Right lung (tissue), 5 donors: ENCODE measurements around the gene DDI1. TPM values are rescaled to one million over a fixed set of nuclear protein-coding genes. Genes with fewer than 3 reads are reported as not detected.

Experiments
- DNase-seq, 2 donors: peaks; one replicate each; pipeline ENCODE4 v3.0.0-alpha.2; 2013
- polyA plus RNA-seq, 5 donors: library from polyadenylated mRNA; unstranded; fragments of 120-200 nt; gene quantifications; one replicate each; pipeline versions ENCODE4 v1.2.1 to v1.2.3, GENCODE V29; 2013; ENCODE audit warnings: inconsistent platforms in 1 of 5, low replicate concordance in 1 of 5; ENCODE audit not compliant: insufficient read length in 5 of 5, insufficient read depth in 1 of 5

Gene DDI1
- polyA plus RNA-seq, 5 donors = not detected

- DNase-seq = no peak
These were observed 40.0 kb downstream of the DDI1 start for GRCh38 chr11:104076455-104076854.

- no peak for DNase-seq
These were observed 41.8 kb downstream of the DDI1 start for GRCh38 chr11:104078245-104078644.

- DNase-seq = no peak
These were observed 42.6 kb downstream of the DDI1 start for GRCh38 chr11:104078995-104079394.

- DNase-seq = peak; percentile 67 to 74
These were observed 50.2 kb downstream of the DDI1 start for GRCh38 chr11:104086621-104087020.

Other genes starting within 250 kb of the DDI1 start
- 1 to 10 TPM; 4.3 to 7.6 (median 6.0) TPM for gene PDGFD, start 127.5 kb downstream of the DDI1 start, polyA plus RNA-seq